IMR-90 (cell line): ENCODE data around the gene LAMA2.

Experiments
- CEBPB ChIP-seq: IDR thresholded peaks from 2 replicates; pipeline ENCODE4 v1.6.1; 2012; ENCODE audit warnings: low read depth, low read length, improper control_type of control experiment
- CTCF ChIP-seq: conservative IDR thresholded peaks from 2 replicates; pipeline ENCODE4 v1.5.1; 2012; ENCODE audit warnings: mild to moderate bottlenecking, low read depth, low read length, improper control_type of control experiment
- FOS ChIP-seq: fragments of 150-350 bp; IDR thresholded peaks from 2 replicates; pipeline ENCODE4 v1.6.1; 2016; ENCODE audit warnings: low read depth, low read length
- MAFK ChIP-seq: IDR thresholded peaks from 2 replicates; pipeline ENCODE4 v1.6.1; 2012; ENCODE audit warnings: low read depth, low read length, improper control_type of control experiment
- POLR2A ChIP-seq: IDR thresholded peaks from 2 replicates; pipeline ENCODE4 v1.6.1; 2012; ENCODE audit warnings: mild to moderate bottlenecking, low read depth, low read length
- RFX5 ChIP-seq: IDR thresholded peaks from 2 replicates; pipeline ENCODE4 v1.8.0; 2012; ENCODE audit warnings: low read depth, mild to moderate bottlenecking, low read length, moderate library complexity
- SMC3 ChIP-seq: fragments of 150-350 bp; IDR thresholded peaks from 2 replicates; pipeline ENCODE4 v1.6.1; 2016; ENCODE audit warnings: low read depth, mild to moderate bottlenecking, antibody characterized with exemption, low read length, moderate library complexity
- USF2 ChIP-seq: fragments of 150-350 bp; IDR thresholded peaks from 2 replicates; pipeline ENCODE4 v1.6.1; 2017; ENCODE audit warnings: mild to moderate bottlenecking, antibody characterized with exemption, low read length, low read depth

- TF ChIP-seq CTCF = no peak
- TF ChIP-seq SMC3 = no peak
- no peak for TF ChIP-seq POLR2A
- no peak for TF ChIP-seq FOS
- no peak for TF ChIP-seq USF2
- TF ChIP-seq RFX5 = no peak
- TF ChIP-seq MAFK = no peak
- no peak for TF ChIP-seq CEBPB
These were observed 661.0 kb downstream of the LAMA2 start for GRCh38 chr6:129543981-129544380.
